HCT116 (cell line): ENCODE measurements around the gene RASGRF2. TPM values are rescaled to one million over a fixed set of nuclear protein-coding genes. Genes with fewer than 3 reads are reported as not detected.
A peak's percentile ranks its signal among the peaks of the same experiment; 100 is the strongest.

Source experiments
- ATAC-seq: fragments of 200-7000 bp; cut with Tn5 transposase; 2 replicates; pipeline ENCODE4 v1.9.1; 2020; ENCODE audit warnings: mild to moderate bottlenecking, moderate library complexity
- BruUV-seq: library from RNA; stranded (reverse); fragments of 400-500 nt; replicated peaks from 2 replicates; lab custom pipeline; 2021; lab: Mats Ljungman, UMichigan
- CTCF ChIA-PET: fragments of 300-600 bp; sonication (Branson Sonifier 250); formaldehyde crosslinking; loops from one replicate; lab custom pipeline; 2021; ENCODE audit warnings: antibody characterized with exemption; lab: Charles Lee
- POLR2A ChIA-PET: fragments of 300-600, 350-600 bp; sonication (Branson Sonifier 250); formaldehyde crosslinking; loops from one replicate; lab custom pipeline; 2021; ENCODE audit warnings: antibody characterized with exemption; lab: Charles Lee
- RAD21 ChIA-PET, 2 experiments: fragments of 300-600 bp; sonication (Branson Sonifier 250); formaldehyde crosslinking; loops; one replicate each; lab custom pipeline; 2023; ENCODE audit warnings: low total read pairs in 2 of 2; ENCODE audit not compliant: uncharacterized antibody in 2 of 2, unreplicated experiment in 2 of 2, low non-redundant PET in 1 of 2; lab: Charles Lee
- DNase-seq: peaks from one replicate; pipeline ENCODE4 v3.0.0-alpha.2; 2010; ENCODE audit warnings: low read depth, low spot score
- H2AFZ ChIP-seq: fragments of 200-600 bp; shearing (Covaris generic), sonication (generic); 2 replicates; pipeline ENCODE4 v1.6.1; 2017; ENCODE audit warnings: low read depth, mixed run types, mixed read lengths, antibody characterized with exemption, low read length; ENCODE audit not compliant: poor library complexity, severe bottlenecking
- H3K27ac ChIP-seq: 2 replicates; pipeline ENCODE4 v1.5.1; 2012; ENCODE audit warnings: low read depth, low read length
- H3K27me3 ChIP-seq: fragments of 200-600 bp; sonication (generic); 2 replicates; pipeline ENCODE4 v1.6.1; 2016; ENCODE audit warnings: mixed run types, low read length, mixed read lengths; ENCODE audit not compliant: insufficient read depth
- H3K36me3 ChIP-seq, 2 experiments: fragments of 200-500 bp in 1 of 2; fragments of 200-600 bp in 1 of 2; sonication (Bioruptor generic) in 1 of 2; sonication (generic) in 1 of 2; 2 replicates each; pipeline versions ENCODE4 v1.5.1 to v1.6.1; 2014 to 2016; ENCODE audit warnings: low read length in 2 of 2, inconsistent platforms in 1 of 2, mixed read lengths in 1 of 2, mixed run types in 1 of 2; ENCODE audit not compliant: insufficient read depth in 2 of 2, control insufficient read depth in 1 of 2
- H3K4me1 ChIP-seq, 2 experiments: fragments of 200-600 bp in 1 of 2; sonication (generic) in 1 of 2; 2 replicates each; pipeline versions ENCODE4 v1.5.1 to v1.6.1; 2012 to 2017; ENCODE audit warnings: low read length in 2 of 2, inconsistent platforms in 1 of 2, mild to moderate bottlenecking in 1 of 2, mixed read lengths in 1 of 2, mixed run types in 1 of 2, moderate library complexity in 1 of 2; ENCODE audit not compliant: insufficient read depth in 2 of 2, control insufficient read depth in 1 of 2
- H3K4me2 ChIP-seq: fragments of 200-600 bp; sonication (generic); 2 replicates; pipeline ENCODE4 v1.6.1; 2017; ENCODE audit warnings: mixed run types, low read length, mixed read lengths
- H3K4me3 ChIP-seq, 2 experiments: fragments of 200-600 bp in 1 of 2; sonication (generic) in 1 of 2; replicated peaks in 1 of 2; 2 replicates each; pipeline ENCODE4 v1.5.1; 2011 to 2016; ENCODE audit warnings: low read length in 2 of 2, control low read depth in 1 of 2, low read depth in 1 of 2, mild to moderate bottlenecking in 1 of 2, mixed read lengths in 1 of 2, mixed run types in 1 of 2
- H3K79me2 ChIP-seq: fragments of 200-600 bp; sonication (generic); 2 replicates; pipeline ENCODE4 v1.6.1; 2017; ENCODE audit warnings: mild to moderate bottlenecking, mixed run types, low read length, moderate library complexity, mixed read lengths; ENCODE audit not compliant: insufficient read depth
- H3K9ac ChIP-seq: fragments of 200-600 bp; sonication (generic); 2 replicates; pipeline ENCODE4 v1.6.1; 2016; ENCODE audit warnings: low read length, mixed read lengths
- H3K9me2 ChIP-seq: fragments of 200-600 bp; sonication (generic), shearing (Covaris generic); 2 replicates; pipeline ENCODE4 v1.6.1; 2017; ENCODE audit warnings: mixed run types, mild to moderate bottlenecking, moderate library complexity; ENCODE audit not compliant: insufficient read depth
- H3K9me3 ChIP-seq, 2 experiments: fragments of 200-500 bp in 1 of 2; fragments of 200-600 bp in 1 of 2; sonication (Bioruptor generic) in 1 of 2; sonication (generic) in 1 of 2; 2 replicates each; pipeline ENCODE4 v1.6.1; 2014 to 2017; ENCODE audit warnings: low read length in 2 of 2, mixed read lengths in 2 of 2, inconsistent platforms in 1 of 2, low read depth in 1 of 2, mild to moderate bottlenecking in 1 of 2, mixed run types in 1 of 2, moderate library complexity in 1 of 2; ENCODE audit not compliant: control insufficient read depth in 1 of 2, insufficient read depth in 1 of 2
- H4K20me1 ChIP-seq: fragments of 200-600 bp; sonication (generic), shearing (Covaris generic); 2 replicates; pipeline ENCODE4 v1.6.1; 2017; ENCODE audit warnings: mixed run types, mild to moderate bottlenecking, moderate library complexity; ENCODE audit not compliant: insufficient read depth
- ATF3 ChIP-seq: IDR thresholded peaks from 2 replicates; pipeline ENCODE4 v1.6.1; 2012
- CEBPB ChIP-seq: IDR thresholded peaks from 2 replicates; pipeline ENCODE4 v1.6.1; 2012; ENCODE audit warnings: low read depth
- EGR1 ChIP-seq: IDR thresholded peaks from 2 replicates; pipeline ENCODE4 v1.6.1; 2012; ENCODE audit warnings: low read depth
- EZH2 ChIP-seq: fragments of 200-600 bp; sonication (generic); IDR thresholded peaks from 2 replicates; pipeline ENCODE4 v1.6.1; 2017; ENCODE audit warnings: antibody characterized with exemption, mixed run types
- FOSL1 ChIP-seq: IDR thresholded peaks from 2 replicates; pipeline ENCODE4 v1.6.1; 2012; ENCODE audit warnings: low read depth
- POLR2AphosphoS5 ChIP-seq: IDR thresholded peaks from 2 replicates; pipeline ENCODE4 v1.6.1; 2011; ENCODE audit warnings: mild to moderate bottlenecking, low read depth, low read length, moderate library complexity
- REST ChIP-seq: IDR thresholded peaks from 2 replicates; pipeline ENCODE4 v1.6.1; 2012; ENCODE audit warnings: low read depth
- SIN3A ChIP-seq: IDR thresholded peaks from 2 replicates; pipeline ENCODE4 v1.6.1; 2012; ENCODE audit warnings: low read depth
- SRF ChIP-seq: IDR thresholded peaks from 2 replicates; pipeline ENCODE4 v1.6.1; 2012; ENCODE audit warnings: low read depth
- YY1 ChIP-seq: IDR thresholded peaks from 2 replicates; pipeline ENCODE4 v1.6.1; 2011; ENCODE audit warnings: low read length, low read depth, moderate library complexity, mild to moderate bottlenecking; ENCODE audit not compliant: insufficient replicate concordance; ENCODE audit errors: extremely low read depth
- ZFX ChIP-seq: fragments of 450-650 bp; IDR thresholded peaks from 2 replicates; pipeline ENCODE4 v1.6.1; 2017
- intact Hi-C: fragments of 100-400 bp; cut with micrococcal nuclease; formaldehyde crosslinking; loops from 2 replicates; pipeline ENCODE4 v1.10.0; 2022
- total RNA-seq: library from RNA; stranded (reverse); gene quantifications from one replicate; pipeline ENCODE4 v1.2.1, GENCODE V29; 2021; ENCODE audit not compliant: unreplicated experiment

The RASGRF2 gene
- total RNA-seq, 1 experiment from 2014 or later, result 0.05 TPM

- CTCF ChIA-PET, result interaction anchor here (2.0 to 2.1 kb wide), 2 partner anchors 453 to 478 kb away, joined by 6 to 12 read pairs; no protein-coding TSS in a partner anchor
- intact Hi-C loops, result loop anchor here (2.0 kb wide), 2 partner anchors 452 to 478 kb away; no protein-coding TSS in a partner anchor
- POLR2A ChIA-PET, result no interaction called here
- H3K4me2 ChIP-seq, result no peak overlapping the region
- BruUV-seq, result no TSS peak
- H3K4me3 ChIP-seq, result no peak overlapping the region
- no peak overlapping the region for H3K27ac ChIP-seq
- no peak for TF ChIP-seq POLR2AphosphoS5
- no peak for TF ChIP-seq REST
- no peak for TF ChIP-seq ATF3
- TF ChIP-seq ZFX, result no peak
- TF ChIP-seq FOSL1, result no peak
- no peak for TF ChIP-seq EGR1
- no peak for TF ChIP-seq SRF
- TF ChIP-seq EZH2, result no peak
- no peak for TF ChIP-seq CEBPB
- TF ChIP-seq SIN3A, result no peak
- TF ChIP-seq YY1, result no peak
- H2AFZ ChIP-seq, result peak overlapping the region; percentile 85
- H3K4me1 ChIP-seq, result no peaks in the 10 kb centered on the region
- H4K20me1 ChIP-seq, result no peaks in the 10 kb centered on the region
- ATAC-seq, result peak; percentile 7; the same call in 1 of the 2 replicates
- H3K9me3 ChIP-seq, result no peaks in the 10 kb centered on the region
- H3K36me3 ChIP-seq, result no peaks in the 10 kb centered on the region
- H3K9ac ChIP-seq, result no peak overlapping the region
- no peaks in the 10 kb centered on the region for H3K27me3 ChIP-seq
- RAD21 ChIA-PET, result interaction anchor here in 1 of 2 experiments (1.2 kb wide), 1 partner anchor 14 kb away, joined by 3 read pairs; no protein-coding TSS in a partner anchor
- H3K9me2 ChIP-seq, result no peaks in the 10 kb centered on the region
- no peak for DNase-seq
- H3K79me2 ChIP-seq, result no peaks in the 10 kb centered on the region
These were observed 204.8 kb downstream of the RASGRF2 start for GRCh38 chr5:81164936-81165335.
